GM18511 (cell line): ENCODE measurements around the gene CTTNBP2.
A peak's percentile ranks its signal among the peaks of the same experiment; 100 is the strongest.
"Not testable (repeated sequence)": the region's sequence is repeated elsewhere in the genome, so short reads cannot be mapped to it uniquely, and the experiment has no call there.

ENCODE experiments used
- ATAC-seq: cut with Tn5 transposase; IDR thresholded peaks from one replicate; pipeline ENCODE4 v1.9.1; 2021; ENCODE audit warnings: mild to moderate bottlenecking, moderate library complexity; ENCODE audit not compliant: unreplicated experiment

The CTTNBP2 gene

GRCh38 chr7:117750612-117751563 lies 122.4 kb downstream of the CTTNBP2 start:
- ATAC-seq: peak; percentile 59

- no peak for ATAC-seq
These were observed 131.3 kb downstream of the CTTNBP2 start for GRCh38 chr7:117741962-117742361.

GRCh38 chr7:117739085-117739484 lies 134.2 kb downstream of the CTTNBP2 start:
- no peak for ATAC-seq

- ATAC-seq: no peak
These were observed 135.3 kb downstream of the CTTNBP2 start for GRCh38 chr7:117737926-117738325.

- peak; percentile 91 for ATAC-seq
These were observed 141.8 kb downstream of the CTTNBP2 start for GRCh38 chr7:117731455-117731854.

- ATAC-seq: no peak
These were observed 142.9 kb downstream of the CTTNBP2 start for GRCh38 chr7:117730390-117730789.

- ATAC-seq: peak; percentile 55
These were observed 144.2 kb downstream of the CTTNBP2 start for GRCh38 chr7:117728890-117729624.

- ATAC-seq: no peak
These were observed 148.3 kb downstream of the CTTNBP2 start for GRCh38 chr7:117724898-117725297.

GRCh38 chr7:117719377-117719776 lies 153.9 kb downstream of the CTTNBP2 start:
- ATAC-seq: no peak

GRCh38 chr7:117718116-117718835 lies 155.0 kb downstream of the CTTNBP2 start:
- ATAC-seq: no peak

- no peak for ATAC-seq
These were observed 155.9 kb downstream of the CTTNBP2 start for GRCh38 chr7:117717357-117717756.

GRCh38 chr7:117716707-117717299 lies 156.4 kb downstream of the CTTNBP2 start:
- no peak for ATAC-seq

- peak; percentile 95 for ATAC-seq
These were observed 157.3 kb downstream of the CTTNBP2 start for GRCh38 chr7:117715784-117716445.

GRCh38 chr7:117711556-117711955 lies 161.7 kb downstream of the CTTNBP2 start:
- ATAC-seq: no peak

- ATAC-seq: not testable (repeated sequence)
These were observed 165.1 kb downstream of the CTTNBP2 start for GRCh38 chr7:117708173-117708572.

GRCh38 chr7:117707080-117707479 lies 166.2 kb downstream of the CTTNBP2 start:
- ATAC-seq: no peak

- ATAC-seq: peak; percentile 60
These were observed 167.0 kb downstream of the CTTNBP2 start for GRCh38 chr7:117706210-117706609.

- no peak for ATAC-seq
These were observed 167.6 kb downstream of the CTTNBP2 start for GRCh38 chr7:117705630-117706029.

GRCh38 chr7:117704063-117704462 lies 169.2 kb downstream of the CTTNBP2 start:
- no peak for ATAC-seq

GRCh38 chr7:117698018-117698417 lies 175.2 kb downstream of the CTTNBP2 start:
- no peak for ATAC-seq
